ENCODE results near the gene TCF12. TPM values are rescaled to one million over a fixed set of nuclear protein-coding genes. Genes with fewer than 3 reads are reported as not detected.

TCF12 gene
- total RNA-seq, 1 donor from 2014 or later, result 112 TPM

- DNase-seq (ENCODE audit: low read depth) (peak; percentile 76), FAIRE-seq (no peak)
- H3K27ac ChIP-seq (ENCODE audit: low read depth, low read length), result peak overlapping the region; percentile 51
- no peaks in the 10 kb centered on the region for H3K36me3 Mint-ChIP-seq (ENCODE audit: low read depth, unreplicated experiment)
- H3K4me1 ChIP-seq (ENCODE audit: insufficient read depth, low read length), result peaks cover 11% of the 10 kb centered on the region
- peaks cover 4% of the 10 kb centered on the region for H3K4me1 Mint-ChIP-seq (ENCODE audit: low read depth, unreplicated experiment)
- peak overlapping the region; percentile 54 for H3K9ac ChIP-seq (ENCODE audit: low read length)
- no peak for TF ChIP-seq CTCF (IDR thresholded peaks at IDR 0.05; ENCODE audit: insufficient read depth, low read depth, low read length)
- TF ChIP-seq EZH2 (IDR thresholded peaks at IDR 0.05; ENCODE audit: insufficient read depth, low read length), result no peak
- H3K36me3 ChIP-seq (ENCODE audit: insufficient read depth, low read length), result no peaks in the 10 kb centered on the region
- peak overlapping the region; percentile 70 for H2AFZ ChIP-seq (ENCODE audit: low read depth, low read length)
- no peak overlapping the region for H3K4me3 Mint-ChIP-seq (ENCODE audit: unreplicated experiment)
- H3K4me3 ChIP-seq (ENCODE audit: insufficient read depth, low read depth, low read length), result no peak overlapping the region
- peaks cover 3% of the 10 kb centered on the region for H3K9me3 Mint-ChIP-seq (ENCODE audit: unreplicated experiment)
- no peaks in the 10 kb centered on the region for H3K9me3 ChIP-seq (ENCODE audit: insufficient read depth, low read depth, low read length)
- H3K27me3 Mint-ChIP-seq (ENCODE audit: low read depth, unreplicated experiment), result no peaks in the 10 kb centered on the region
- no peak overlapping the region for H3K27ac Mint-ChIP-seq (ENCODE audit: unreplicated experiment)
- no peaks in the 10 kb centered on the region for H3K79me2 ChIP-seq (ENCODE audit: insufficient read depth, low read length)
- peak overlapping the region; percentile 64 for H3K4me2 ChIP-seq (ENCODE audit: low read length)
- H4K20me1 ChIP-seq (ENCODE audit: insufficient read depth, low read length), result no peaks in the 10 kb centered on the region
- H3K27me3 ChIP-seq (ENCODE audit: insufficient read depth, low read length), result no peaks in the 10 kb centered on the region
Measured at GRCh38 chr15:57320631-57321220, 402.3 kb downstream of the TCF12 start.

- Mint-ChIP-seq H3K9me3 (ENCODE audit: unreplicated experiment) (no peaks in the 10 kb centered on the region), H3K27me3 (ENCODE audit: low read depth, unreplicated experiment) (no peaks in the 10 kb centered on the region)
Measured at GRCh38 chr15:57321485-57321884, 403.0 kb downstream of the TCF12 start.

More at GRCh38 chr15:57321485-57321884, 403.0 kb downstream of the TCF12 start:
- Histone ChIP-seq H3K27ac (ENCODE audit: low read depth, low read length) (no peak overlapping the region), H3K27me3 (ENCODE audit: insufficient read depth, low read length) (no peaks in the 10 kb centered on the region), H3K79me2 (ENCODE audit: insufficient read depth, low read length) (no peaks in the 10 kb centered on the region), H2AFZ (ENCODE audit: low read depth, low read length) (no peak overlapping the region), H3K36me3 (ENCODE audit: insufficient read depth, low read length) (no peaks in the 10 kb centered on the region), H3K9ac (ENCODE audit: low read length) (no peak overlapping the region), H4K20me1 (ENCODE audit: insufficient read depth, low read length) (no peaks in the 10 kb centered on the region), H3K4me2 (ENCODE audit: low read length) (no peak overlapping the region), H3K4me1 (ENCODE audit: insufficient read depth, low read length) (peaks cover 11% of the 10 kb centered on the region), H3K4me3 (ENCODE audit: insufficient read depth, low read depth, low read length) (no peak overlapping the region), H3K9me3 (ENCODE audit: insufficient read depth, low read depth, low read length) (no peaks in the 10 kb centered on the region)
- Mint-ChIP-seq H3K4me3 (ENCODE audit: unreplicated experiment) (no peak overlapping the region), H3K27ac (ENCODE audit: unreplicated experiment) (no peak overlapping the region), H3K4me1 (ENCODE audit: low read depth, unreplicated experiment) (peaks cover 4% of the 10 kb centered on the region), H3K36me3 (ENCODE audit: low read depth, unreplicated experiment) (no peaks in the 10 kb centered on the region)
- TF ChIP-seq EZH2 (IDR thresholded peaks at IDR 0.05; ENCODE audit: insufficient read depth, low read length) (no peak), CTCF (IDR thresholded peaks at IDR 0.05; ENCODE audit: insufficient read depth, low read depth, low read length) (no peak)
- DNase-seq (ENCODE audit: low read depth), result no peak
- FAIRE-seq, result no peak
